22Rv1 (cell line): ENCODE measurements around the gene RBBP6.

Source experiments
- H3K27ac ChIP-seq: fragments of 450-650 bp; 2 replicates; pipeline ENCODE4 v1.5.1; 2017
- ZFX ChIP-seq: fragments of 450-650 bp; IDR thresholded peaks from 2 replicates; pipeline ENCODE4 v1.6.1; 2017; ENCODE audit warnings: antibody characterized with exemption, borderline replicate concordance
- TF ChIP-seq, protein P1 (sequence below): fragments of 450-650 bp; IDR thresholded peaks from 2 replicates; pipeline ENCODE4 v1.5.1; 2017; ENCODE audit warnings: mild to moderate bottlenecking

Gene RBBP6

DNA sequence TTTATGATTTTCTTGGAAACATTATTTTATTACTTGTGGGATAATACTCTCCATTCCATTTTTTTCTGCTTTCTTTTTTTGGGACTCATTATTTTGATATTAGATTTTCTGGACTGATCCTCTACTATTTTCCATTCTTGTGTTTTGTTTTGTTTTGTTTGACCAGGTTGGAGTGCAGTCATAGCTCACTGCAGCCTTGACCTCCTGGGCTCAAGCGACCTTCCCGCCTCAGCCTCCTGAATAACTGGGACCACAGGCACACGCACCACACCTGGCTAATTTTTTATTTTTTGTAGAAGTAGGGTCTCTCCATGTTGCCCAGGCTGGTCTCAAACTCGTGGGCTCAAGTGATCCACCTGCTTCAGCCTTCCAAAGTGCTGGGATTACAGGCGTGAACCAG is 44.1 kb downstream of the RBBP6 start:
- H3K27ac ChIP-seq, result no peak overlapping the region
- no peak for TF ChIP-seq ZFX
- TF ChIP-seq, protein P1, sequence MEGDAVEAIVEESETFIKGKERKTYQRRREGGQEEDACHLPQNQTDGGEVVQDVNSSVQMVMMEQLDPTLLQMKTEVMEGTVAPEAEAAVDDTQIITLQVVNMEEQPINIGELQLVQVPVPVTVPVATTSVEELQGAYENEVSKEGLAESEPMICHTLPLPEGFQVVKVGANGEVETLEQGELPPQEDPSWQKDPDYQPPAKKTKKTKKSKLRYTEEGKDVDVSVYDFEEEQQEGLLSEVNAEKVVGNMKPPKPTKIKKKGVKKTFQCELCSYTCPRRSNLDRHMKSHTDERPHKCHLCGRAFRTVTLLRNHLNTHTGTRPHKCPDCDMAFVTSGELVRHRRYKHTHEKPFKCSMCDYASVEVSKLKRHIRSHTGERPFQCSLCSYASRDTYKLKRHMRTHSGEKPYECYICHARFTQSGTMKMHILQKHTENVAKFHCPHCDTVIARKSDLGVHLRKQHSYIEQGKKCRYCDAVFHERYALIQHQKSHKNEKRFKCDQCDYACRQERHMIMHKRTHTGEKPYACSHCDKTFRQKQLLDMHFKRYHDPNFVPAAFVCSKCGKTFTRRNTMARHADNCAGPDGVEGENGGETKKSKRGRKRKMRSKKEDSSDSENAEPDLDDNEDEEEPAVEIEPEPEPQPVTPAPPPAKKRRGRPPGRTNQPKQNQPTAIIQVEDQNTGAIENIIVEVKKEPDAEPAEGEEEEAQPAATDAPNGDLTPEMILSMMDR, result no peak

DNA sequence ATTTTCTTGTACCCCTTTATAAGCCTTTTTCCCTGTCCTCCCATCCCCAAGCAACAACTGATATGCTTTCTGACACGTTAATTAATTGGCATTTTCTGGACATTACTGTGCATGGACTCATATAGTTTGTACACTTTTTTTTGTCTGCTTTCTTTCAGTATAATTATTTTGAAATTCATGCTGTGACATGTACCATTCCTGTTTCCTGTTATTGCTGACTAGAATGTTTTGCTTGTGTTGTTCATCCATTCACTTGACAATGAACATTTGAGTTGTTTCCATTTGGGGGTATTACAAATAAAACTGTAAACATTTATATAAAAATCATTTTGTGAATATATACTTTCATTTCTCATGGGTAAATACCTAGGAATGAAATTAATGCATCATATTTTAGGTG is 50.6 kb downstream of the RBBP6 start:
- no peak for TF ChIP-seq ZFX
- TF ChIP-seq, protein P1, result no peak
- H3K27ac ChIP-seq, result no peak overlapping the region

DNA sequence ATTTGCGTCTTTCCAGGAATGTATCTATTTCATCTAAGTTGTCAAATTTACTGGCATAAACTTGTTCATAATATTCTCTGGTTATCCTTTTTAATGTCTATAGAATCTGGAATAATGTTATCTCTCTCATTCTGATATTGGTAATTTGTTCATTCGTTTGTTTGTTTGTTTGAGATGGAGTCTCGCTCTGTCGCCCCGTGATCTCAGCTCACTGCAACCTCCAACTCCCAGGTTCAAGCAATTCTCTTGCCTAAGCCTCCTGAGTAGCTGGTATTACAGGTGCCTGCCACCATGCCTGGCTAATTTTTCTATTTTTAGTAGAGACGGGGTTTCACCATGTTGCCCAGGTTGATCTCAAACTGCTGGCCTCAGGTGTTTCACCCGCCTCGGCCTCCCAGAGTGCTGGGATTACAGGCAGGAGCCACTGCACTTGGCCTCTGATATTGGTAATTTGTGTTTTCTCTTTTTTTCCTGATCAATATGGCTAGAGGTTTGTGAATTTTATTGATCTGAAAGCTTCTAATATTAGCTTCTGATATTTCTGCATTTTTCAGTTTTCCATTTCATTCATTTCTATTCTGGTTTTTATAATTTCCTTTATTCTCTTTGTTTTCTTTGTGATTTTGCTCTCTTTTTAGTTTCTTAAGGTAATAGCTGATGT is 59.5 kb downstream of the RBBP6 start:
- H3K27ac ChIP-seq, result no peak overlapping the region
- TF ChIP-seq ZFX, result no peak
- TF ChIP-seq, protein P1, result no peak

DNA sequence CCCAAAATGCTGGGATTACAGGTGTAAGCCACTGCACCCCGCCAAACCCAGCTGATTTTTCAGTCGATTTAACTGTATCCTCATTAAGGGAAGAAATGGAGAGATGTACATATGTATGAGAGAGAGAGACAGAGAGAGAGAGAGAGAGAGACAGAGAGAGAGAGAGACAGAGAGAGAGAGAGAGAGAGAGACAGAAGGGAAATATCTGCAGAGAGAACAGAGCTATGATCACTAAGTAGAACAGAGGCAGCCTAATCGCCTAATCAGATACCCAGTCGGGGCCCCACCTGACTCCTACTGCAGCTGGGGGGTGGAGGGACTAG is 70.0 kb downstream of the RBBP6 start:
- TF ChIP-seq, protein P1, result no peak
- no peak for TF ChIP-seq ZFX
- no peak overlapping the region for H3K27ac ChIP-seq

DNA sequence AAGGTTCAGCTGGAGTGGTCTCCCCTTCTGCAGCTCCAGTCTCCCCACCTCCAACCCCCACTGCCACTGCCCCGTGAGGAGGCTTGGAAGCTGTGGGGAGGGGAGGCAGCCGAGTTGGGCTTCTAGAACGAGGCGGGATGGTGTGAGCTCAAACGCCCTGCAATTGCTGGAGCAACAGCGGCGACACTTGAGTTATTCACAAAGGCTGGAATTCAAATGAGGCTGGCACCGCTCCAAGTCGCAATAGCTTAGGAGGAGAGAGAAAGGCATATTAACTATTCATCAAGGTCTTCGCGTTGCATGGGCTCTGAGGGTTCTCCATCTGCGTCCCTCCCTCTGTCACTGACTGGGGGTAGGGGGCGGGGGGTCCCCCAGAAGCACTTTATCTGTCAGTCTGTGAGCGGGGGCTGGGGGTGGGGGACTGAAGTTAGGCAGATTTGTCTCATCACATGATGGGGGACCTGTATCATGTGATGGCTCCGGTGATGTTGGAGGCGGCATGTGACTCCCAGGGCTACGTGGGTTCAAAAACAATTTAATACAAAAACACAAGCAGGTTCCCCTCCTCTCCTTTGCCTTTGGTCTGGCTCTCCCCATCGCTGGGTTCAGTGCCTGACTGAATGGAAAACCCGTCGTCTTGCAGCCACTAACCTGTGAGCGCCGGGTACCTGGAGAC is 70.5 kb downstream of the RBBP6 start:
- TF ChIP-seq, protein P1, result no peak
- no peak for TF ChIP-seq ZFX
- no peak overlapping the region for H3K27ac ChIP-seq

DNA sequence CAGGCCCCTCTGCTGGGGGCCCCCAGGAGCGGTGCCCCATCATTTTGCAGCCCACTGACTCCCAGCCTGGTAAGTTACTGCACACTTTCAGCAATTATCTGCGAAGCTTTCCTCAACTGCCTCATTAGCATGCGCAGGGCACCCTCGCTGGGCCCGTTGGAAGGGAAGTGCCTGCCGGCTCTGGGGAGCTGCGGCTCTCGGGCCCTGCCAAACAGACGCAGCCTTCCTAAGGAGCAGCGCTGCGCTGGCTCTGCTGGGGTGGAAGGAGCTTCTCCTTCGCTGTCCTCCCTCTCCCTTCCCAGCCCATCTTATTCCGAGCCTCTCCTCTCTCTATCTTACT is 71.0 kb downstream of the RBBP6 start:
- H3K27ac ChIP-seq, result no peak overlapping the region
- TF ChIP-seq ZFX, result no peak
- TF ChIP-seq, protein P1, result no peak

DNA sequence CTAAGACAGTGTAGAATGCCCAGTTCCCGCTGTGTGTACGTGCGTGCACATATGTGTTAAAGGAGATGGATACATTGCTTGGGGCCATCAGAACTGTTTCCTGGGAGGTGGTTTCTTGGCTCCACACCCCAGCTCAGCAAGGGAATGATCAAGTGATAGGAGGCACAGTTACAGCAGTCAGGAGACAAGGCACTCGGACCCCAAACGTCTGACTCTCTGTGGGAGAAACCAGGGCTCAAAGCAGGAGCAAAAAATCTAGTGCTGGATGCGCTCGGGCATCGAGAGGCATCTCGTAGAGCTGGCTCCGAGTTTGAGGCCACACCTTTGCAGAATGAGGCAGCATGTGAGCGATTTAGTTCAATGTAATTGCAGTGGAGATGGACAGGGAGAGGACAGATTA is 71.9 kb downstream of the RBBP6 start:
- TF ChIP-seq ZFX, result no peak
- TF ChIP-seq, protein P1, result no peak
- H3K27ac ChIP-seq, result no peak overlapping the region
